H9 (cell line): ENCODE data around the gene NEU3. TPM values are rescaled to one million over a fixed set of nuclear protein-coding genes. Genes with fewer than 3 reads are reported as not detected.

Source experiments
- DNase-seq: peaks from one replicate; pipeline ENCODE4 v3.0.0-alpha.2; 2017
- H2AFZ ChIP-seq: one replicate; pipeline ENCODE4 v1.6.1; 2013; ENCODE audit warnings: mild to moderate bottlenecking, low read length, control low read depth, moderate library complexity
- H2AK5ac ChIP-seq: 2 replicates; pipeline ENCODE4 v1.6.1; 2013; ENCODE audit warnings: low read length, control low read depth, mixed read lengths; ENCODE audit not compliant: insufficient read length
- H2BK120ac ChIP-seq: one replicate; pipeline ENCODE4 v1.6.1; 2013; ENCODE audit warnings: low read depth, mild to moderate bottlenecking, low read length, control low read depth, inconsistent platforms; ENCODE audit not compliant: poor library complexity, severe bottlenecking
- H2BK12ac ChIP-seq: 2 replicates; pipeline ENCODE4 v1.6.1; 2013; ENCODE audit warnings: low read length, control low read depth, mixed read lengths, low read depth; ENCODE audit not compliant: insufficient read length
- H2BK15ac ChIP-seq: 2 replicates; pipeline ENCODE4 v1.6.1; 2013; ENCODE audit warnings: low read depth, low read length, control low read depth
- H2BK20ac ChIP-seq: one replicate; pipeline ENCODE4 v1.6.1; 2013; ENCODE audit warnings: low read depth, mild to moderate bottlenecking, low read length, control low read depth, inconsistent platforms; ENCODE audit not compliant: poor library complexity, severe bottlenecking
- H2BK5ac ChIP-seq: 2 replicates; pipeline ENCODE4 v1.6.1; 2013; ENCODE audit warnings: low read length, control low read depth, mixed read lengths; ENCODE audit not compliant: insufficient read length
- H3K14ac ChIP-seq: 2 replicates; pipeline ENCODE4 v1.6.1; 2013; ENCODE audit warnings: low read length, control low read depth; ENCODE audit not compliant: insufficient read depth
- H3K18ac ChIP-seq: 2 replicates; pipeline ENCODE4 v1.6.1; 2013; ENCODE audit warnings: low read depth, mild to moderate bottlenecking, mixed read lengths, low read length, control low read depth; ENCODE audit not compliant: insufficient read length
- H3K23ac ChIP-seq: 2 replicates; pipeline ENCODE4 v1.6.1; 2013; ENCODE audit warnings: low read length, control low read depth, mixed read lengths, low read depth; ENCODE audit not compliant: insufficient read length
- H3K23me2 ChIP-seq: 2 replicates; pipeline ENCODE4 v1.6.1; 2013; ENCODE audit warnings: low read depth, mild to moderate bottlenecking, mixed read lengths, low read length, control low read depth; ENCODE audit not compliant: insufficient read length, poor library complexity, severe bottlenecking
- H3K27ac ChIP-seq: 2 replicates; pipeline ENCODE4 v1.5.1; 2013; ENCODE audit warnings: low read length, control low read depth, mixed read lengths, low read depth; ENCODE audit not compliant: insufficient read length
- H3K27me3 ChIP-seq: 2 replicates; pipeline ENCODE4 v1.6.1; 2013; ENCODE audit warnings: low read length, control low read depth, inconsistent platforms; ENCODE audit not compliant: insufficient read depth
- H3K4ac ChIP-seq: 2 replicates; pipeline ENCODE4 v1.6.1; 2013; ENCODE audit warnings: low read depth, mild to moderate bottlenecking, control low read depth, inconsistent platforms, low read length, moderate library complexity
- H3K4me1 ChIP-seq: 2 replicates; pipeline ENCODE4 v1.6.1; 2013; ENCODE audit warnings: low read length, control low read depth, inconsistent platforms; ENCODE audit not compliant: insufficient read depth
- H3K4me2 ChIP-seq: 2 replicates; pipeline ENCODE4 v1.6.1; 2013; ENCODE audit warnings: low read length, control low read depth, mixed read lengths; ENCODE audit not compliant: insufficient read length, insufficient read depth
- H3K56ac ChIP-seq: 2 replicates; pipeline ENCODE4 v1.6.1; 2013; ENCODE audit warnings: low read depth, mild to moderate bottlenecking, mixed read lengths, low read length, control low read depth; ENCODE audit not compliant: insufficient read length
- H3K79me1 ChIP-seq: 2 replicates; pipeline ENCODE4 v1.6.1; 2013; ENCODE audit warnings: low read depth, mild to moderate bottlenecking, moderate library complexity, low read length, control low read depth, inconsistent platforms; ENCODE audit not compliant: insufficient read depth, poor library complexity, severe bottlenecking
- H3K79me2 ChIP-seq: 2 replicates; pipeline ENCODE4 v1.6.1; 2013; ENCODE audit warnings: low read length, control low read depth, inconsistent platforms; ENCODE audit not compliant: insufficient read depth
- H3K9ac ChIP-seq: 2 replicates; pipeline ENCODE4 v1.6.1; 2013; ENCODE audit warnings: low read length, control low read depth, mixed read lengths; ENCODE audit not compliant: insufficient read length; ENCODE audit errors: extremely low read depth
- H3K9me3 ChIP-seq: one replicate; pipeline ENCODE4 v1.6.1; 2013; ENCODE audit warnings: low read depth, low read length, inconsistent platforms; ENCODE audit not compliant: control insufficient read depth
- H3T11ph ChIP-seq: one replicate; pipeline ENCODE4 v1.6.1; 2013; ENCODE audit warnings: mild to moderate bottlenecking, low read length, control low read depth, inconsistent platforms
- H4K20me1 ChIP-seq: one replicate; pipeline ENCODE4 v1.6.1; 2013; ENCODE audit not compliant: control insufficient read depth, insufficient read length, insufficient read depth
- H4K5ac ChIP-seq: 2 replicates; pipeline ENCODE4 v1.6.1; 2013; ENCODE audit warnings: low read depth, mild to moderate bottlenecking, mixed read lengths, low read length, control low read depth; ENCODE audit not compliant: insufficient read length
- H4K8ac ChIP-seq: replicated peaks from 2 replicates; pipeline ENCODE4 v1.6.1; 2013; ENCODE audit warnings: low read length, control low read depth, mixed read lengths, low read depth; ENCODE audit not compliant: insufficient read length
- H4K91ac ChIP-seq: 2 replicates; pipeline ENCODE4 v1.6.1; 2013; ENCODE audit warnings: low read depth, mild to moderate bottlenecking, moderate library complexity, mixed read lengths, low read length, control low read depth; ENCODE audit not compliant: insufficient read length
- H3K27ac Mint-ChIP-seq, 3 experiments: 2 replicates in 2 of 3; 3 replicates in 1 of 3; pipeline ENCODE4 v1.8.0; 2020 to 2021; ENCODE audit warnings: mixed read lengths in 3 of 3, mild to moderate bottlenecking in 1 of 3, moderate library complexity in 1 of 3
- H3K27me3 Mint-ChIP-seq: 2 replicates; pipeline ENCODE4 v1.8.0; 2021; ENCODE audit warnings: low read depth, mild to moderate bottlenecking, moderate library complexity, mixed read lengths
- H3K36me3 Mint-ChIP-seq, 3 experiments: 2 replicates in 2 of 3; 3 replicates in 1 of 3; pipeline ENCODE4 v1.8.0; 2020 to 2021; ENCODE audit warnings: low read depth in 3 of 3, mixed read lengths in 3 of 3; ENCODE audit not compliant: insufficient read depth in 1 of 3
- H3K4me1 Mint-ChIP-seq, 2 experiments: 2 replicates each; pipeline ENCODE4 v1.8.0; 2020; ENCODE audit warnings: mixed read lengths in 2 of 2
- H3K4me3 Mint-ChIP-seq, 2 experiments: 2 replicates in 1 of 2; 3 replicates in 1 of 2; pipeline ENCODE4 v1.8.0; 2020 to 2021; ENCODE audit warnings: mild to moderate bottlenecking in 2 of 2, mixed read lengths in 2 of 2, moderate library complexity in 1 of 2
- H3K9me3 Mint-ChIP-seq, 2 experiments: 2 replicates in 1 of 2; 3 replicates in 1 of 2; pipeline ENCODE4 v1.8.0; 2020; ENCODE audit warnings: mild to moderate bottlenecking in 2 of 2, mixed read lengths in 2 of 2, moderate library complexity in 1 of 2
- CTCF ChIP-seq: fragments of 200-600 bp; sonication (generic); conservative IDR thresholded peaks from 3 replicates; pipeline ENCODE4 v1.8.0; 2021; ENCODE audit warnings: antibody characterized with exemption, mild to moderate bottlenecking
- WGBS: extraction: QIAGEN DNeasy Blood & Tissue Kit; methylation state at CpG from one replicate; pipeline ENCODE4 v1.1.7; 2013; ENCODE audit warnings: missing lambda C conversion rate, low lambda C conversion rate, mixed read lengths; ENCODE audit not compliant: insufficient read length; ENCODE audit errors: extremely low coverage; 5-methylcytosine and 5-hydroxymethylcytosine counted together
- total RNA-seq: library from RNA; stranded (reverse); gene quantifications from 2 replicates; pipeline ENCODE4 v1.2.1, GENCODE V29; 2021

Gene NEU3
- total RNA-seq, 1 experiment from 2014 or later: 15.9 TPM

GRCh38 chr11:75063741-75064314, 75.1 kb downstream of the NEU3 start:
- Histone ChIP-seq H2BK120ac (no peak overlapping the region), H4K91ac (no peak overlapping the region), H3K9ac (no peak overlapping the region), H4K5ac (no peak overlapping the region), H4K20me1 (no peaks in the 10 kb centered on the region), H3K9me3 (no peaks in the 10 kb centered on the region), H3K27ac (no peak overlapping the region), H3K18ac (no peak overlapping the region), H2BK12ac (no peak overlapping the region), H2BK15ac (no peak overlapping the region), H2BK5ac (no peak overlapping the region), H3K4ac (no peak overlapping the region), H3K4me2 (no peak overlapping the region), H3T11ph (no peak overlapping the region), H3K23ac (no peak overlapping the region), H3K14ac (no peak overlapping the region), H3K27me3 (no peaks in the 10 kb centered on the region), H3K23me2 (no peaks in the 10 kb centered on the region), H2AFZ (no peak overlapping the region), H2BK20ac (no peak overlapping the region), H3K4me1 (no peaks in the 10 kb centered on the region), H4K8ac (no peak overlapping the region), H3K79me2 (no peaks in the 10 kb centered on the region), H3K79me1 (no peaks in the 10 kb centered on the region), H3K56ac (no peak overlapping the region), H2AK5ac (no peak overlapping the region)
- no peaks in the 10 kb centered on the region; a peak in 1 of 7 replicates for H3K36me3 Mint-ChIP-seq
- H3K4me3 Mint-ChIP-seq: no peak overlapping the region
- no peak for TF ChIP-seq CTCF
- no peaks in the 10 kb centered on the region; the same call in 1 of the 2 replicates for H3K27me3 Mint-ChIP-seq
- WGBS: no CpG with 5 or more reads among the region's 3 CpGs
- H3K4me1 Mint-ChIP-seq: no peaks in the 10 kb centered on the region
- H3K9me3 Mint-ChIP-seq: no peaks in the 10 kb centered on the region; a peak in 2 of 5 replicates
- DNase-seq: no peak
- H3K27ac Mint-ChIP-seq: no peak overlapping the region
